HG03159 (cell line): ENCODE data around the gene SOCS2.
"Not testable (repeated sequence)": the region's sequence is repeated elsewhere in the genome, so short reads cannot be mapped to it uniquely, and the experiment has no call there.

Experiments
- ATAC-seq: cut with Tn5 transposase; IDR thresholded peaks from one replicate; pipeline ENCODE4 v1.9.1; 2021; ENCODE audit warnings: mild to moderate bottlenecking, moderate library complexity; ENCODE audit not compliant: unreplicated experiment

The SOCS2 gene

GRCh38 chr12:93592641-93593406, 20.3 kb downstream of the SOCS2 start:
- ATAC-seq = no peak

DNA sequence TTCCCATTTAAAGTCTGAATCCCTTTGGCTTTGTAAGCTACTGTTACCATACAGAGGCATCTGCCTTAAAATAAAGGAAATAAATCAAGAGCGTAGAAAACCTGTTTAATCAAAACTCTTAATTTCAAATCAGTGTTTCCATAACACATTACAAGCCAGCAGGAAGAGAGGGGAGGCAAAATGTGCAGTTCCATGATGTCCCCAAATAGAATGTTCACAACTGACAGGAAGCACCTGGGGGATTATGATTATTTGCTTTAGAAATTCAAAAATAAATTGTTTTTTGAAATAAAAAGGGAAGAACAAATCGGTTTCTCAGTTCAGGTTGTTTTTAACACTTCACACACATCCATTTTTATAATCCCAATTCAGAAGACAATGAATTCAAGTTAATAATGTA, 21.4 kb downstream of the SOCS2 start:
- no peak for ATAC-seq

GRCh38 chr12:93594766-93595311, 22.4 kb downstream of the SOCS2 start:
- no peak for ATAC-seq

GRCh38 chr12:93595351-93595750, 22.9 kb downstream of the SOCS2 start:
- ATAC-seq = no peak

GRCh38 chr12:93597608-93598007, 25.1 kb downstream of the SOCS2 start:
- ATAC-seq = no peak

DNA sequence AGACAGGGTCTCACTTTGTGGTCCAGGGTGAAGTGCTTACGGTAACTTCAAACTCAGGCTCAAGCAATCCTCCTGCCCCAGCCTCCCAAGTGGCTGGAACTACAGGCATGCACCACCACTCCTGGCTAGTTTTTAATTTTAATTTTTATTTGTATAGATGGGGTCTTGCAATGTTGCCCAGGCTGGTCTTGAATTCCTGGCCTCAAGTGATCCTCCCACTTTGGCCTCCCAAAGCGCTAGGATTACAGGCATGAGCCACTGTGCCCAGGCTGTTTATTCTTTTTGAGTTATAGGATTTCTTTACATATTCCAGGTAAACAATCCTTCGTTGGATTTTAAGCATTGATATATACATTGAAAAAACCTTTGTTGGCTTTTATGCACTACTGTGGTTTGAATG, 26.7 kb downstream of the SOCS2 start:
- ATAC-seq = no peak

DNA sequence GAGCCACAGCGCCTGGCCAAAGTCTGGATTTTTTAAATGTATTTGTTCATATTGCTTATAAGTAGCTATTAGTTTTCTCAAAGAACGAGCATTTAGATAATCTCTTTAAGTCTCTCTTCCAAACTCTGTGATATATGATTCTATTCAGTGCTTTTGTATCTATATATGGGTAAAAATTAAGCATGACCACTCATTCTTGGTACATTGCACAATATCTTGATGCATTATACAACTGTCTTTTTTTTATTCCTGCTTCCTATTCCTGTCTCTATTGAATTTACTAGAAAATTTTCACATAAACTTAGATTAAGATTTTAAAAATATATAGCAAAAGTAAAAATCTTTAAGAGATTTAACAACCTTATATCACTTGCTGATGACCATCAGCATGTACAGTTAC, 29.1 kb downstream of the SOCS2 start:
- ATAC-seq = no peak

GRCh38 chr12:93602897-93603668, 30.6 kb downstream of the SOCS2 start:
- ATAC-seq = no peak

DNA sequence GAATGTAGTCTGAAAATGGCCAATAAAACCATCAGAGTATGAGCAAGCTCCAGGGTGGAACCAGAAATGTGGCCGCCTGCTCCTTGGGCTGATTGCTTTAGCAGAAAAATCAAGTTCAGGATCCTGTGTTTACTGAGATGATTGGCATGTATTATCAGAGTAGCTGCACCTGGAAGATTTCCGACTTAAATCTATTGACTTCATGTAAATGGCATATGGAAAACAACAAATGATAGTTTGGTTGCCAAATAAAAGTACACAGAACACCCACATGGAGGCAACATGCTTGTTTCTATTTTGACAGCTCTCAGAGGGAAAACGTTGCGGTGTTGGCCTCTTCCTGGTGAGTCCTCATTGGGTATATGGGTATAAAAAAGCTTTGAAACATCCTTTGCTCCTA, 31.3 kb downstream of the SOCS2 start:
- no peak for ATAC-seq

- ATAC-seq = no peak
Observed at GRCh38 chr12:93608313-93608712, 35.8 kb downstream of the SOCS2 start.

DNA sequence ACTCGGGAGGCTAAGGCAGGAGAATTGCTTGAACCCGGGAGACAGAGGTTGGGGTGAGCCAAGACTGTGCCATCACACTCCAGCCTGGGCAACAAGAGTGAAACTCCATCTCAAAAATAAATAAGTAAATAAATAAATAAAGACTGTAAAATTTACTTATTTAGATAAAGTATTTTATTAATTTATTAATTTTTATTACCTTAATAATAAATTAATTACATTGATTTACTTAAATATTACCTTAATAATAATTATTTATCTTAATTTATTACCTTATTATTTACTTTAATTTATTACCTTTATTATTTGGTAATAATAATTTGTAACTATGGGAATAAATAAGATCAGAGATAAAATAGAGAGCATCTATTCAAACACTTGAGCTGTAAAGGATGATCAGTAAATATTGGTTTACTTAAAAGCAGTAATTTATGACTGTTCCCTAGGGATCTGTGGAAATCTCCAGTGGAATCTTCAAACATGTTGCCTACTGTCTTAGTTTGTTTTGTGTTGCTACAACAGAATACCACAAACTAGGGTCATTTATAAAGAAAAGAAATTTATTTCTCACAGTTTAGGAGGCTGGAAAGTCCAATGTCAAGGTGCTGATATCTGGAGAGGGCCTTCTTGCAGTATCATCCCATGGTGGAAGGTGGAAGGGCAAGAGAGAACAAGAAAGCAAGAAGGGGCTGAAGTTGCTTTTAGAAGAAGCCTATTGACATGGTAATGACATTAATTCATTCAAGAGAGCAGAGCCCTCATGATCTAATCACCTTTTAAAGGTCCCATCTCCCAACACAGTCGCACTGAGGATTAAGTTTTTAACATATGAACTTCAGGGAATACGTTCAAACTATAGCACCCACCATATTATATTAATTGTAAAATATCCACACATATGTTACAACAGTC, 37.1 kb downstream of the SOCS2 start:
- ATAC-seq = no peak

GRCh38 chr12:93612776-93613175, 40.3 kb downstream of the SOCS2 start:
- ATAC-seq = no peak

DNA sequence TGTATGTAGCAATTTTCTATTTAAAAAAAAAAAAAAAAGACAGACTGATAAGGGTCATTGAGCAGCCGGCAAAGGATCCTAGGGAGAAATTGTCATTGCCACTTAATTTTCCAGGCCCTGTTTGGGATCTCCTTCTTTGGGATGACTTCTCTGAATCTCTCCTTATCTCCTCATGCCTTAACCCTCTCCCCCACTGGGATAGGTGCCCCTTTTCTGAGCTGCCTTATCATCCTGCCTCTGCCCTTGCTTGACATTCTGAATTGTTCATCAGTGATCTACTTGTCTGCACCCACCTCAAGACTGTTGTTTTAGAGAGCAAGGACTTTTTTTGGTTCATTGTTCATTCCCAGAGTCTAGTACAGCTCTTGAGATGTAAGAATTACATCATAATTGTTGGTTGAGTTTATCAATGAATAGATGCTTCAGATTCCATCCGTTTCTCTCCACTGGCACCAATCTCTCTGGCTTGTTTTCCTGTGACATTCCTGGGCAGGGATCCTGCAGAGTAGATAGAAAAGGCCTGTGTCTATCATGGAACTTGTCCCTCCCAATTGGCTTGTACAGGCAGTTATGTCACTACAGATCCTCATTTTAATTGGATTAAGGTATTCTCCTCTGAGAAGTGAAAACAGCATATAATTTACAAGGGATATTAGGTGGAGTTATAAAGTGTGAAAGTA, 42.6 kb downstream of the SOCS2 start:
- no peak for ATAC-seq

DNA sequence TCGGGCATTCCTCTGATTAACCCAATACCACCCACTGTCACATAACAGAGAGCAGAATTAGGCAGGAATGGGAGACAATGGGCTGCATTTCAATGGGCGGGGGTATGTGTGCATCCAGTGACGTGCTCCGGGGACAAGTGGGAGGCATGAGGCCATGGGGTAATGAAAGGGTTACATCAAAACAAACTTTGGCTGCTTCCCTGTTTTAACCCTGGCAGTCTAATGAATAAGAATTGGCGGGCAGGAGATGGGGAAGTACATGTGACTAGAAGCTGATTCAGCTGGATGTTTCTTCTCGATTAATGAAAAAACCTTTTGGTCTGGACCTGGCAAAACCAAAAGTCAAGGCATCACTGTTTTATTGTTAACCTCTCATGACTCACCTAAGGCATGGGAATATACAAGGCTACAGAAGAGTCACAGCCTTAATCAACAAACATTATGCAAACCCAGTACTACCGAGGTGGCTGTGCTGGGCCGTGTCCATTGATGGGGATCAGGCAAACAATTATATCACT, 44.2 kb downstream of the SOCS2 start:
- no peak for ATAC-seq

DNA sequence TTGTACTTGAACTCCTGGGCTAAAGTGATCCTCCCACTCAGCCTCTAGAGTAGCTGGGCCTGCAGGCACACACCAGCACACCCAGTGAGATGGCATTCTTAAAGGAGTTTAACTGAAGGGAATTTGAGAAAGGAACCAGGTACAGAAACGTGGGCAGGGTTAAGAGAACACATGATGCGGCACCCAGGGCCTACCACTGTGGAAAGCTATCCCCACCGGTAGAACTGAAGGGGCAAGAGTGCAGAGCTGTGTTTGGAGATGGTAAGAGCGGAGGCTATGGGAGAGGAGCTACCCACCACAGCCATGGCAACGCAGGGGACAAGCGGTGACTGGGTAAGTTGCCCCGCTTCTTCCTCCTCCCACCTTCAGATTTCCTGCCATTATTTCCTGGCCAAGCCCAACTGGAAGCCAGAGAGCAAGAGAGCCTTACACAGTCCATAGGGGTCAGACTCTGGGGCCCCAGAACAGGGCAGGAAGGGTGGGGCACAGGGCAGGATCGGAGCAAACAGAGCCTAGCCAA, 46.5 kb downstream of the SOCS2 start:
- ATAC-seq = no peak

DNA sequence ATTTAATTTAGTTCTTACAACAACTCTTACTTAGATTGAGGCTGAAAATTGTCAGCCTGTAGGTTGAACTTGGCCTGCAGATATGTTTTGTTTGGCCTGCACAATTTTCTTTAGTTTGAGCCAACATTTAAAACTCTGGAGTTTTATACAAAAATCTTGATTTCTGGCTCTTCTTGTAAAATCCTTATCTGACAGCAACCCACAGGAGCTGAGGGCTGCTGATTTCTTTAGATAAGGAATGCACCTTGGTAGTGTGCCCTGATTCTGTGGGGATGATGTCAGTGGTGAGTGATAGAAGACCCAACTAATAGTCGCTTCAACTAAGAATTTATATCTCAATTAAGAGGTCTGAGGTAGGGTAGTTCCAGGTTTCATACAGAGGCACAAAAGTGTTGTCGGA, 49.5 kb downstream of the SOCS2 start:
- no peak for ATAC-seq

- no peak for ATAC-seq
Observed at GRCh38 chr12:93622485-93622884, 50.0 kb downstream of the SOCS2 start.

GRCh38 chr12:93624595-93625294, 52.3 kb downstream of the SOCS2 start:
- ATAC-seq = peak; percentile 73

GRCh38 chr12:93625295-93625645, 52.8 kb downstream of the SOCS2 start:
- not testable (repeated sequence) for ATAC-seq
